ENCODE data around the gene HS3ST5.

The HS3ST5 gene

GRCh38 chr6:114157848-114158247 lies 185.0 kb downstream of the HS3ST5 start:
- H3K27me3 ChIP-seq (replicated peaks; ENCODE audit: insufficient read depth, low read length) = no peaks in the 10 kb centered on the region
- no peaks in the 10 kb centered on the region for H3K4me1 ChIP-seq (ENCODE audit: low read length)
- H4K20me1 ChIP-seq (ENCODE audit: insufficient read depth, low read length) = no peaks in the 10 kb centered on the region
- H3K4me2 ChIP-seq (ENCODE audit: low read depth, low read length) = no peak overlapping the region
- no peaks in the 10 kb centered on the region for H3F3A ChIP-seq (ENCODE audit: insufficient read depth, low read length)
- no peaks in the 10 kb centered on the region for H3K9me3 ChIP-seq (replicated peaks; ENCODE audit: insufficient read depth, low read length)
- no peak overlapping the region for H3K9ac ChIP-seq (ENCODE audit: low read length)
- no peak overlapping the region for H3K4me3 ChIP-seq (ENCODE audit: low read length)
- no peak overlapping the region for H3K27ac ChIP-seq (ENCODE audit: low read length)
- DNase-seq = no peak
- H3K79me2 ChIP-seq (ENCODE audit: low read length) = no peaks in the 10 kb centered on the region
- H3K9me2 ChIP-seq (replicated peaks; ENCODE audit: insufficient read depth, low read length) = no peaks in the 10 kb centered on the region
- TF ChIP-seq EZH2 (optimal IDR thresholded peaks at IDR 0.05; ENCODE audit: low read depth, low read length) (no peak), CTCF (IDR thresholded peaks at IDR 0.05; ENCODE audit: low read length) (no peak), EZH2phosphoT487 (IDR thresholded peaks at IDR 0.05; ENCODE audit: low read length) (no peak)
- no peaks in the 10 kb centered on the region for H3K36me3 ChIP-seq (replicated peaks; ENCODE audit: insufficient read depth, low read length)
- no peak overlapping the region for H2AFZ ChIP-seq (ENCODE audit: low read length)

GRCh38 chr6:114155763-114156162 lies 187.1 kb downstream of the HS3ST5 start:
- Histone ChIP-seq H3K9ac (ENCODE audit: low read length) (no peak overlapping the region), H3K27ac (ENCODE audit: low read length) (no peak overlapping the region), H2AFZ (ENCODE audit: low read length) (no peak overlapping the region), H3K4me2 (ENCODE audit: low read depth, low read length) (no peak overlapping the region), H3K4me1 (ENCODE audit: low read length) (no peaks in the 10 kb centered on the region), H3K36me3 (replicated peaks; ENCODE audit: insufficient read depth, low read length) (no peaks in the 10 kb centered on the region), H3K4me3 (ENCODE audit: low read length) (no peak overlapping the region), H3K9me3 (replicated peaks; ENCODE audit: insufficient read depth, low read length) (no peaks in the 10 kb centered on the region), H3K27me3 (replicated peaks; ENCODE audit: insufficient read depth, low read length) (no peaks in the 10 kb centered on the region), H3K79me2 (ENCODE audit: low read length) (no peaks in the 10 kb centered on the region), H3K9me2 (replicated peaks; ENCODE audit: insufficient read depth, low read length) (no peaks in the 10 kb centered on the region), H4K20me1 (ENCODE audit: insufficient read depth, low read length) (no peaks in the 10 kb centered on the region), H3F3A (ENCODE audit: insufficient read depth, low read length) (no peaks in the 10 kb centered on the region)
- TF ChIP-seq EZH2 (optimal IDR thresholded peaks at IDR 0.05; ENCODE audit: low read depth, low read length) = no peak
- TF ChIP-seq EZH2phosphoT487 (IDR thresholded peaks at IDR 0.05; ENCODE audit: low read length) = no peak
- TF ChIP-seq CTCF (IDR thresholded peaks at IDR 0.05; ENCODE audit: low read length) = no peak
- no peak for DNase-seq

GRCh38 chr6:114154812-114155211 lies 188.0 kb downstream of the HS3ST5 start:
- Histone ChIP-seq H3K9me2 (replicated peaks; ENCODE audit: insufficient read depth, low read length) (no peaks in the 10 kb centered on the region), H3K4me1 (ENCODE audit: low read length) (no peaks in the 10 kb centered on the region), H3K79me2 (ENCODE audit: low read length) (no peaks in the 10 kb centered on the region), H3F3A (ENCODE audit: insufficient read depth, low read length) (no peaks in the 10 kb centered on the region), H3K9me3 (replicated peaks; ENCODE audit: insufficient read depth, low read length) (no peaks in the 10 kb centered on the region), H4K20me1 (ENCODE audit: insufficient read depth, low read length) (no peaks in the 10 kb centered on the region), H2AFZ (ENCODE audit: low read length) (no peak overlapping the region), H3K27ac (ENCODE audit: low read length) (no peak overlapping the region), H3K4me2 (ENCODE audit: low read depth, low read length) (no peak overlapping the region), H3K9ac (ENCODE audit: low read length) (no peak overlapping the region), H3K36me3 (replicated peaks; ENCODE audit: insufficient read depth, low read length) (no peaks in the 10 kb centered on the region), H3K27me3 (replicated peaks; ENCODE audit: insufficient read depth, low read length) (no peaks in the 10 kb centered on the region), H3K4me3 (ENCODE audit: low read length) (no peak overlapping the region)
- no peak for DNase-seq
- no peak for TF ChIP-seq CTCF (IDR thresholded peaks at IDR 0.05; ENCODE audit: low read length)
- TF ChIP-seq EZH2phosphoT487 (IDR thresholded peaks at IDR 0.05; ENCODE audit: low read length) = no peak

All from MM.1S (cell line).